GM21526 (cell line): ENCODE measurements around the gene PGC.

Experiments used
- ATAC-seq: cut with Tn5 transposase; IDR thresholded peaks from one replicate; pipeline ENCODE4 v1.9.1; 2021; ENCODE audit warnings: moderate library complexity; ENCODE audit not compliant: unreplicated experiment, low FRiP score

Gene PGC

DNA sequence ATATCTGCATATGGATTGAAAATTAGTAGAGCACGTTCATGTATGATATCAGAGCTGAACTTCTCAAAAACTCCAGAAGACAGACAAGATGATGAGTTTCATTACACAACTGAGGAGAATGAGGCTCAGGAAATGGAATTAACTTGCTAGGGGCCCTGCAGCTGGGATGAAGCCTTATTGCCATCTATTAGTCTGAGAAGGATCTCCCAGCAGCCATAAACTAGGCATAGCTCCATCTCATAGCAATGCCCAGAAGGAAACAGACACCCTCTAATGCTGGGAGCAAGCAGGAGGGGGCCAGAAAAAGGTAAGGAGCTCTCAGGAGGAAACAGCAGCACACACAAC, 29.8 kb downstream of the PGC start:
- ATAC-seq, result no peak

DNA sequence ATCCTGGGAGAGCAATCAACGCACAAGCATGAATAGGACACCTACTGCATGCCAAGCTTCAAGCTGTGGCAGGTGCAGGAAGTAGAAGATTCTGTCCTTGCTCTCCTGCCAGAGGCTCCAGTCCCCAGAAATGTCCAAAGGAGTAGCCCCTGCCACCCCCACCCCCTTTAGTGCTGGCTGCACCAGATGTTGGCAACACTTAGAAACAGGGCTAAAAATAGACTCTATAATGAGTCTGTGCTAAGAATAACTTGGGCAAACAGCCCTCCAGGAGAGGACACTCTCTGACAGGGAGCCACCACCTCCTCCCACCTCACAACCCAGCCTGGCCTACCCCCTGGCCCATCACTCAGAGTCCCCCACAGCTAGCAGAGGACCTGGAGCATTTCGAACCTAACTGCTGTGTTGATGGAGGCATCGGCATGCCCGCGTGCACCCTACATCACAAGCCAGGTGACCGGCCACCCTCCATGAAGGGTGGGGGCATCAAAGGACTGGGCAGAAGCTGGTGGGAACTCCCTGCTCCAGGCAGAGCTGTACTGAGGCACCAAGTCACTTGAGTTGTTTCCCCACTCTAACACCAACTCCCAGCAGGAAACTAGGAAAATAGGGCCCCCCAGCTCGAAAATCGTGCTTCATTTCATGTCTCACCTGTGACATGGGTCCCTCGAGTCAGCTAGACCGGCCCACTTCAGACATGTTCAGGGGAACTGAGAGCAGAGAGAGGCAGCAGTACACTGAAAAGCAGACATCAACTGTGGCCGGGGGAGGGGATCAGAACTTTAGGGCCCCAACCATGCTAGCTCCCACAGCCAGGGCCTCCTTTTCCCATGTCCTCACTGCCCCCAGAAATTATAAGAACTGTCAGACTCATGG, 30.4 kb downstream of the PGC start:
- ATAC-seq, result no peak

DNA sequence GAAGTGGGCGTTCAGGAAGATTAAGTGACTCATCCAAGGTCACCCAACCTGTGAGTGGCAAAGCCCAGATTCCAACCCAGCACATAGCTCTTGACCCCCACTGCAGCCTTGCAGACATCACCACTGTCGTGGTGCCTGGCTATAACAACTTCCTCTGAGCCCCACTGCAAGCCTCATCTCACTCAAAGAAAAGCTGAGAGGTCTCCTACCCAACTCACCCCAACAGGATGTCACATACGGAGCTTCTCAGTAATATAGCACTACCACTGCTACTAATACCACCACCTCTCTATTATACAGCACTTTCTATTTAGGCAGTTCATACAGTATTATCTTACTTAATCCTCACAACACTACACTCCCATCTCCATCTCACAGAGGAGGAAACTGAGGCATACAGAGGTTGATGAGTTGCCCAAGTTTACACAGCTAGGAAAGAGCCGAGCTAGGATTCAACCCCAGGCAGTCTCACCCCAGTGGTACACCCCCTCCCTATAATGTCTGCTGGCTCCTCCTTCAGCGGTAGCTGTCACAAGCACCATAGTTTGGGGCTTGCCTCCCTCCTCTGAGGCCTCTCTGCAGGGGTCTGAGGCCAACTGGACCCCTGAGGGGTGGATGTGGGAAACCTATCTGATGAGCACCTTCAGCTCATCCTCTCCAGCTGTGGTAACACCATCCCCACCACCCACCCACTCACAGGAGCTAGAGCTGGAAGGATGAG, 31.2 kb downstream of the PGC start:
- ATAC-seq, result no peak

DNA sequence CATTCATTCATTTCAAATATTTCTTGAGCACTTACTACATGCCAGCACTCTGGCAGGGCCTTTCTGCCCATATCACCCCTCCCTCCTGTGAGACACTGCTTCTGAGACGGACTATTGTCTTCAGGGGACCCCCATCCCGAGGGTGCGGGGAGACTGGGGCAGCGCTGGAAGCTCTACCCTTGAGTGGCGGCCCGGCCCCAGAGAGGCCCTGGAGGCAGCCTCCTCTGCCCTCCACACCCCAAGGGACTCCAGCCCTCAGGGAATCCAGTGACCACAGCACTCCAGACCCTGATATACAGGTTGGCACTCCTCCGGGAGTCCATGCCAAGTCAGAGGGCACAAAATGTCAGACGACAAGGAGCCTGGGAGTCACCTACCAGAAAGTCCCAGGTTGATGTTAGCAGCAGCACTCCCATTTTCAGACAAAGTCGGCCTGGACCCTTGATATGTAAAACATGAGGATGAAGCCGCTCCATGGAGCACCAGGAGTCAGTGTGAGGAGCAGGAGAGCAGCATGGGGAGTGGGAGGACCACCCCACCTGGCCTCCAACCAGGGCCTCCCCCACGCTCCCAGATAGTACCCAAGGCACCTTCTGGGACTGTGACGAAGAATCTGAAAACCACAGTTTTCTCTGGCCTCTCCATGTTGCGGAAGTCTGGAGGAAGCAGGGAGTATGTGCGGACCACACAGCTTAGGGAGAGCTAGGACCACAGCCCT, 32.5 kb downstream of the PGC start:
- no peak for ATAC-seq

DNA sequence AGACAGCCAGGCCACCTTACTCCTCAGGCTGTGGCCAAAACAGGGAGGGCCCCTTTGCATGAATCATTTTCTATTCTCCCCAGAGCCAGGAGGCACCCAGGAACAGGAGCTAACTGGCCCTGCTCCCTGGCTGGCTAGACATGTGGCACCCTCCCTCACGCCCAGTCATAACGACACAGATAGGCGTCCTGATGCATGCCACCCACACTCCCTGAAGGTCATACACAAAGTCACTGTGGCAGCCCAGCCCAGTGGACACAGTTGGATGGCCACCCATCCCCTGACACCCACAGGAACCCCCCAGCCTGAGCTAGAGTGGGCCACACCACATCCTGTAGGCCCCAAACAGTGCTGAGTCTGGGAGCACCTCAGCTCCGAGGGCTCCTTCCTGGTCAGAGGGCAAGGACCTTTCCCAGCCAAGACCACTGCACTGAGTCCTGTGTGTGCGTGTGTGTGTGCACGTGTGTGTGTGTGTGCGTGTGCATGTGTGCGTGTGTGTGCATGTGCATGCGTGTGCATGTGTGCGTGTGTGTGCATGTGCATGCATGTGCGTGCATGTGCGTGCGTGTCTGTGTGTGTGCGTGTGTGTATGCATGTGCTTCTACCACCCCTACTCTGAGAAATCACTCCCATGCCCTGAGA, 33.4 kb downstream of the PGC start:
- peak; percentile 39 for ATAC-seq

DNA sequence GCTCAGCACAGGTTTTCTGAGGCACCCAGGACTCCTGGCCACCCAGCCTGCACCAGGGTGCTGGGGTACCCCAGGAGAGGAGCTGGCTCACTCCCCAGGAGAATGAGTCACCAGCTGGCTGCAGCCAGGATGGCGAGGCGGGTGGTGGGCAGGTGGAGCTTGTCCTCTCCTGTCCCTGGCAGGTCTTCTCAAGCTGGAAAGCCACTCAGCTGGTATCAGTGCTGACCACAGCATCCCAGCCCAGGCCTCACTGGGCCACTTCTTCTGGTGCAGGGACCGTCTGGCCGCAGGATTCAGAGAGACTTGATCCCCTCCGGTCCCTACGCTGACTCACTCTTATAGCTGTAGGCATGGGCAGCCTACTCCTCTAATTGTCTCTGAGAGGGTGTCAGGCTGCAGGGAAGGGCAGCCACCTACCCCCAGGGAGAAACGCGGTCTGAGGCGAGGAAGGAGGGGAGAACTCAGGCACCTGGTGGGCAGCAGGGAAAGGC, 34.0 kb downstream of the PGC start:
- no peak for ATAC-seq

DNA sequence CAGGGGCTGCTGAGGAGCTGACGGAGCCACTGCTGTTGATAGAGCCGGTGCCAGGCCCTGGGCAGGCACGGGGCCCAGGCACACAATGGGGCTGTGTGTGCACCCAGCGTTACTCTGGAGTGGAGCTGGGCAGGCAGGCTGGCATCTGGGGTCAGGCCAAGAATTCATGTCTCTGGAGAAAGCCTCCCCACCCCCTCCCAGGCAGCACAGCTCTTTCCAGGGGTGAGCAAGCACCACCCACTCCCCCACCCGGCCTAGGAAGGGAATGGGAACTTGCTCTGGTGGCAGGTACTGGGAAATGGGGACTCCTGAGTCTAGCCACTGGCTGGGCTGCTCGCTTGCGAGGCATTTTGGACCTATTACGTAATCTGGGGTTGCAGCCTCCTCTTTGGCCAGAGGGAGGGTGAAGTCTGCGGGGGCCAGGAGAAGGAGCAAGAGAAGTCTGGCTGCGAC, 34.5 kb downstream of the PGC start:
- ATAC-seq, result no peak

DNA sequence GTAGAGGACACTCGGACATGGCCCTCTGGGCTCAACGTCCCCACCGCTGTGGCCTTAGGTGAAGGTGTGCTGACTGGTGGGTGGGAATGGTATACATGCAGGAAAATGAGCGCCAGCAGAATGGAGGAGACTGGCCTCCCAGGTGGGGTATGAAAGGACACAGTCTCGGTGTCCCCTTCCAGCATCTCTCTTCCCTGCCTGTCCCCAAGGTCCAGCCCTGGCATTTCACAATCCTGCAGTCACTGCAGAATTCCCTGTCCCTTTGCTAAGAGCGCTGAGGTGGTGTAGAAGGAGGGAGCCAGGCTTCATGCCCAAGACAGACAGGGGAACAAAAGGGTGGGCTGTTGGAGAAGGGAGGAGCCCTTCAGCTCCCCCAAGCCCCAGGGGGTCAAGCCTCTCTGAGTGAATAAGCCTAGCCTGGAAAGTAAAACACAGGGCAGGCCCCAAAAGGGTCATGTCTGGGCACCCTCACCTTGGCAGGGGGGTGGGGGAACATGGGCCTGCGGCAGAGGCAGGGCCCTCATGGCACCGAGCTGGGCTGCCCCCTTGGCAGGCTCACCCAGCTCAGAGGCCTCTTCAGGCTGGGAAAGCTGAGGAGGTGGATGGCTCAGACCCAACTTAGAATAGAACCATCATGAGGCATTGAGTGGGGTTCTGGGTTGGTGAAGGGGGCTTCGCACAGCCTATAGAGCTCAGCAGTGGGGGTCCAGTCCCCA, 35.7 kb downstream of the PGC start:
- ATAC-seq, result no peak

DNA sequence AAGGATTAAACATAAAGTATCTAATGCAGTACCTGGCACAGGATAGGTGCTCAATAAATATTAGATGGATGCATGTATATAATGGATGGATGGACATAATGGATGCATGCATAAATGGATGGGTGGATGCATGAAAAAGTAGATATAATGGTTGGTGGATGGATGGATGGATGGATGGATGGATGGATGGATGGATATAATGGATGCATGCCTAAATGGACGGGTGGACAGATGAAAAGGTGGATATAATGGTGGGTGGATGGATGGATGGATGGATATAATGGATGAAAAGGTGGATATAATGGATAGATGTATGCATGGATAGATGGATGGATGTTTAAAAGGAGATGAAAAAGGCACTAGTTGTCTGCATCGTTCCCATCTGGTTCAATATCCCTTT, 37.8 kb downstream of the PGC start:
- ATAC-seq, result no peak

DNA sequence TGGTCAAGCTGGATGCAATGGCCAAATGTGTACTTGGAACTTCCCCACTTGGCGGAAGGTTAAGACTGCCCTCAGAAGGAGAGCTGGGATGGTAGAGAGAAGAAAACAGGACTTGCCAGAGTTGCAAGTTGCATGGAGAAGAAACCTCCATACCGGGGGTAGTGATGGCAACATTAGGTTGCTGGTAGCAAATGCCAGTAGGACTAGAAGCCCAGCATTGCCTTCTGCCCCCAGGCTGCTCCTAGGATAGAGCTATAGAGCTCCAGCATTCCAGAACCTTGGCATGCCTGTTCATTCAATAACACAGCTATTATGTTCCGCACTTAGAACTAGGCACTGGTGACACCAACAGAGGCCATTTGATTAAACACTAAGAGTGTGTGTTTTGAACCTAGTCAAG, 38.3 kb downstream of the PGC start:
- ATAC-seq, result no peak

DNA sequence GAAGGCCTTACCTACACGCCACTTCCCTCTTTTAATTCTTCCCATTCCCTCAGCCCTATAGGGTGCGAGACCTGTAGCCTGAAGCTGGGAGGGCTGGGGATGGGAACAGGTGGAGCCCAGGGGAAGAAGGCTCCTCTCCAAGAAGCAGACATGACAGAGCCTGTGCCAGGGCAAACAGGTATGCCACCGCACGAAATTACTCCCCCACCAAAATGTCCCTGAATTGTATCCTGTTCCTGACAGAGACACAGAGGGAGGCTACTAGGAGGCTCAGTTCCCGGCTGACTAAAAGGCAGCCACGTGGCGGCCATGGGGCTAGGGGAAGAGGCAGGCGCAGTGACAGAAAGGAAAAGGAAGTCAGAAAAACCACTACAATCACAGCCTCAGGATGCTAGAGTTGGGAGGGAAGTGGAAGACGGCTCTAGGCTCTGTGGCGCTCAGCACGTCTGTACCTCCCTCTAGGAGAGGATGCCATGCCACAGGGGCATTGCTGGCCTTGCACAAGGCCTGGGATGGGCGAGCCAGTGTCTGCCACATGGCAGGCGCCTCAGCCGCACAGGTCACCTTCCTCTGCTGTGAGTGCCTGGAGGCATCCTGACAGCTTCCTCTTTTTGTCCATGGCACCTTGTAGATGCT, 39.5 kb downstream of the PGC start:
- no peak for ATAC-seq

DNA sequence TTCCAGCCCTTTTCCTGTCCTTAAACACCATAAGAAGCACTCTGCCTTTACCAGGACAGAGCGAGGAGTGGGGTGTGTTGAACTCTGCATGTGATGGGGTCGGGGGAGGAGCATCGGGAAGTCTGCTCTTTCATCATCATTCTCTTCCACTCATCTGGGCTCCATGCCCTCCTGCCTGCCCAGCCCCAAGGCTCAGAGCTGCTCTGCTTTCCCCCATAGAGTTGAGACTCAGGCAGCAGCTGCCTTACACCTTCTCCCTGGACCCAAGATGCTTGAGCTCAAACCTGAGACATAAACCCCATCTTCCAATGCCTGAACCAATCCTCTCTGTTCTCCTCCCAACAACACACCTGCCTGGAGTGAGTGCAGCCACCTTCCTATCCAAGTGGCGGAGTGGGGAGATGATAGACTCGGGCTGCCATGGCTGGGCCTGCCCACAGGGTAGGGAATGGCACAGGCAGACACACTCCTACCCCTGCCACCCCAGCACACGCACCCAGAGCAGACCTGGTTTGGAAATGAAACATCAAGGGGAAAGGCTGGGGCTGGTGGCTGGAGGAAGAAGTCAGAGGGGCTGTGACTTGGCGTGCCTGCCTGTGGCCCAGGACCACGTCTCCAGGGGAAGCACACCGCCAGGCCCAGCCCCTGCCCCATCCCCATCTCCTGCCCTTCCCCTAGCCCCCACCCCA, 40.2 kb downstream of the PGC start:
- ATAC-seq, result no peak

DNA sequence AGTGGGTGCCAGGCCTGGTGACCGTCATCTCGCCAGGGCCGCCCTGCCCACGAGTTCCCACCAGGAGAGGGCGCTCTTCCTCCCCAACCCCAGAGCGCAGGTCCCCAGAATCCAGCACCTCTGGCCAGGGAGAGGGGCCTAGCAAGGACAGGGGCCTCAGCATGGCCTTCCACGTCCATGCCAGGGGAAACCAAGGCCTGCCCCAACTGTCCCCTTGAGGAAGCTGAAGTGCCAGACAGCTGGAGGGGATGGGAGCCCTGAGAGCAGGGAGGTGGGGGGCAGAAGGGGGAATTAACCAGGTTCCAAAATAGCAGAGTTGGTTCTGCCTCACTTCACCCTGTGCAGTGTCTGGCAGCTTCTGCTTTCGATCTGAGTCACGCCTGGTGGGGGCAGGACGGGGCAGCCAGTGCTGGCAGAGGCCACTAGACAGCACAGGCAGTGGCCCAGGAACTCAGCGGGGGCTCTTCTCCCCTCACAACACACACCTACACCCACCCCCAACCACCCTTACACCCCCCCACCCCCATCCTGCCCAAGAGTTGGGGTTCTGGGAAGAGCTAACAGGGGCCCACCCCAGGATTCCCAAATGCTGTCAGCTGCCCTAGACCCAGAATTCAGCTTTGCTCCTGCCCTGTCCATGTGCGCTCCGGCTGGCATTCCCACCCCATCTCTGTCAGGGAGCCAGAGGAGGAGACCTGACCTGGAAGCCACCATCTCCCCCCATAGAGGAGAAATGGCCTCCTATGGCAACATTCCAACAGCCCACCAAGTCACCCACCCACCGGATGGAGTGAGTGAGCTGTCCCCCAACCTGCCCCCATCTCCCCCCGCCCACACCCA, 41.0 kb downstream of the PGC start:
- peak; percentile 67 for ATAC-seq

DNA sequence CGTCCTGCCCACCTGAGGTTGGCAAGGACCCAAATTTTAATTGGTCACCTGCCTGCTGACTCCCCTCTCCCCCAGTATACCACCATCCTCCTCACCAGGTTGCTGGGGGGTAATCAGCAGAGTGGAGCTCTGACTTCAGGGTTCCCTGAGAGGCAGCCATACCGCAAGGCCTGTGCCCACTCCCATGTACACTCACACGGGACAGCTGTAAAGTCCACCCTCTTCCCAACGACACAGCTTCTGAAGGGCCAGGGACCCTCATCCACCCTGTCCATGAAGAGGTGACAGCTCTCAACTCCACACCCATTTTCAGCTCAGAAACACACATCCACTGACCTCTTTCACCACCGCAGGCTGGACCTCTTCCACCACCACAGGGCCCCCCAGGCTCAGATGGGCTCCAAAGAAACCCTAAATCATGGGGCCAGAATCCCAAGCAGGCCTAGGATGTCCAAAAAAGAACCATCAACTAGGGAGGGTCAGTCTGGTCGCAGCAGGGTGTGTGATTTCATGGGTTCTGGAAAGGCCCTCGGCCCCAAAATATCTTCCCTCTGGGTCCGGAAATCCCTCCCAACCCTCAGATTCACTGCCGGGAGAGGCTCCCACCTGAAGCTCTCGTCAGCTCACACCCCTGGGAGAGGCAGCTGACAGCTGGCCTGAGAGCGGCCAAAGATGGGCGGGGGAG, 41.7 kb downstream of the PGC start:
- no peak for ATAC-seq

DNA sequence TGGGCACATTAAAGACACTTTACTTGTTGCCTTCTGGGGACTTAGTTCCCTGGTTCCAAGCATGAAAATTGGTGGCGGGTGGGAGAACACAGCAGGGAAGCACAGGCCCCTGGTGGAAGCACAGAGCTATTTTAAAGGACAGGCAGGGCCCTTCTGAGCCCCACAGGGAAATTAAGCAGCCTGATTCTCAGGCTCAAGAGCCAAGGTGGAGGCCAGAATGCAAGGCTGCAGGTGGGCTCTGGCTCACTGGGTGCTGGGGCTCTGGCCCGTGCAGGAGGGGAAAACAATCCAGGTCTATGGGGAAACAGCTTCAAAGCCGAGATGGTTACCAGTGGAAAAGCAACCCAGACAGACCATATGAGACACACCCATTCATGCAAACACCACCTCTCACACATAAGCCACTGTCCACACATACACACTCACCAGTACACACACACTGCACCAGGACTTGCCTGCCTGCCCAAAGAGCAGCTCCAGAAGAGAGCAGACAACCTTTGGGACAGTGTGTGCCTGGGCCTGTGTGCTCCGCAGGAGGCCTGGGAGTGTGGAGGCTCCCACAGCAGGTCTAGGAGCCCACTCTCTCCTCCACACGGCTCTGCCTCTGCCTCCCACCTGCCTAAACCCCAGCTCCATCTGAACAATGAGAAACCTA, 42.4 kb downstream of the PGC start:
- ATAC-seq, result no peak

DNA sequence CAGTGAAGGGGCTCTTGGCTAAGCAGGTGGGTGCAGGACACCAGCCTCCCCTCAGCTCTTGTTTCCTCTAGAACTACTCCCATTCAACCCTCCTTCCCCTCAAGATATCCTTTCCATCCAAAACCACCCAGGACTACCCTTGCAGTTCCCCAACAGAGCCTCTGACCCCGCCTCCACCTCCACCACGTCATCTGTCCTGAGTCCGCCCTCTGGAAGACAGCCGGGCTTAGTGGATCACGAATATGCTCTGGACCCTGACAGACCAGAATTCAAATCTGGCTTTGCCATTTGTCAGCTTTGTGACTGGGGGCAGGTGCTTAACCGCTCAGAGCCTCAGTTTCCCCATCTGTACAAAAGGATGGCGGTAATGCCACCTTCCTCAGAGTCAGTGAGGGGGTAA, 43.2 kb downstream of the PGC start:
- ATAC-seq, result no peak
